ENCODE results near the gene RAB3D.
"Not testable (repeated sequence)": the region's sequence is repeated elsewhere in the genome, so short reads cannot be mapped to it uniquely, and the experiment has no call there.

- TF ChIP-seq EZH2 (IDR thresholded peaks at IDR 0.05); ZNF274 (IDR thresholded peaks at IDR 0.05; ENCODE audit: low read depth, low read length); SP1 (IDR thresholded peaks at IDR 0.05; ENCODE audit: low read depth); EZH2phosphoT487 (IDR thresholded peaks at IDR 0.05; ENCODE audit: borderline replicate concordance); YY1 (IDR thresholded peaks at IDR 0.05; ENCODE audit: extremely low read depth, insufficient replicate concordance, low read depth, low read length); POLR2AphosphoS5 (IDR thresholded peaks at IDR 0.05; ENCODE audit: low read depth, low read length); TCF7L2 (IDR thresholded peaks at IDR 0.05; ENCODE audit: borderline replicate concordance, extremely low read depth, insufficient read depth, insufficient read length); POLR2A (IDR thresholded peaks at IDR 0.05; ENCODE audit: borderline replicate concordance, extremely low read depth, insufficient read depth, insufficient read length): not testable (repeated sequence)
- TF ChIP-seq, protein P1, sequence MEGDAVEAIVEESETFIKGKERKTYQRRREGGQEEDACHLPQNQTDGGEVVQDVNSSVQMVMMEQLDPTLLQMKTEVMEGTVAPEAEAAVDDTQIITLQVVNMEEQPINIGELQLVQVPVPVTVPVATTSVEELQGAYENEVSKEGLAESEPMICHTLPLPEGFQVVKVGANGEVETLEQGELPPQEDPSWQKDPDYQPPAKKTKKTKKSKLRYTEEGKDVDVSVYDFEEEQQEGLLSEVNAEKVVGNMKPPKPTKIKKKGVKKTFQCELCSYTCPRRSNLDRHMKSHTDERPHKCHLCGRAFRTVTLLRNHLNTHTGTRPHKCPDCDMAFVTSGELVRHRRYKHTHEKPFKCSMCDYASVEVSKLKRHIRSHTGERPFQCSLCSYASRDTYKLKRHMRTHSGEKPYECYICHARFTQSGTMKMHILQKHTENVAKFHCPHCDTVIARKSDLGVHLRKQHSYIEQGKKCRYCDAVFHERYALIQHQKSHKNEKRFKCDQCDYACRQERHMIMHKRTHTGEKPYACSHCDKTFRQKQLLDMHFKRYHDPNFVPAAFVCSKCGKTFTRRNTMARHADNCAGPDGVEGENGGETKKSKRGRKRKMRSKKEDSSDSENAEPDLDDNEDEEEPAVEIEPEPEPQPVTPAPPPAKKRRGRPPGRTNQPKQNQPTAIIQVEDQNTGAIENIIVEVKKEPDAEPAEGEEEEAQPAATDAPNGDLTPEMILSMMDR (IDR thresholded peaks at IDR 0.05 in 2 of 3, conservative IDR thresholded peaks at IDR 0.05 in 1 of 3; ENCODE audit: borderline replicate concordance in 1 of 3, insufficient read depth in 1 of 3, low read depth in 2 of 3, low read length in 2 of 3), result not testable (repeated sequence)
Measured at GRCh38 chr19:11320278-11320995, 19.0 kb downstream of the RAB3D start.

All from HCT116 (cell line).